Astrocyte (in vitro differentiated cells and primary cell): ENCODE results near the gene PALMD.

Source experiments
- EZH2 ChIP-seq: IDR thresholded peaks from 2 replicates; pipeline ENCODE4 v1.6.1; 2012; ENCODE audit warnings: mild to moderate bottlenecking, low read length, inconsistent platforms; ENCODE audit not compliant: insufficient read depth
- TF ChIP-seq, protein P1 (sequence below): IDR thresholded peaks from 2 replicates; pipeline ENCODE4 v1.5.1; 2011; ENCODE audit warnings: low read depth, mild to moderate bottlenecking, inconsistent platforms, low read length, moderate library complexity; ENCODE audit not compliant: insufficient read depth

DNA sequence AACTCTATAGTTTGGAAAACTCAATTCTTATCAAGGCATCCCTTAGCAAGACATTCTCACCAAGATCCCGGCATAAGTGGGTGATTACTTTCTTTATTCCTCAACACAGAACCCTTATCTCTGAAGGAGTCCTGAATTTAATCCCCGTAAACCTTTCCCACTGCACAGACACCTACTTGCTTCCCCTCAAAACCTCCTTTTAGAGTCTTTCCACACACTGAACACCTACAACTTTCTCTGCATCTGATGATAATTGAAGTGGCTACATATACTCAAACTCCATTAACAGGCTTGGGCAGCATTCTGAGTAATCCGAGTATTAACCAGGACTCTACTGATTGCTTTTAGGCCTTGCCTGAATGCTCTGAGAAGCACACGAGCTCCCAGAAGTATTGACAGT is 23.5 kb downstream of the PALMD start:
- TF ChIP-seq, protein P1, sequence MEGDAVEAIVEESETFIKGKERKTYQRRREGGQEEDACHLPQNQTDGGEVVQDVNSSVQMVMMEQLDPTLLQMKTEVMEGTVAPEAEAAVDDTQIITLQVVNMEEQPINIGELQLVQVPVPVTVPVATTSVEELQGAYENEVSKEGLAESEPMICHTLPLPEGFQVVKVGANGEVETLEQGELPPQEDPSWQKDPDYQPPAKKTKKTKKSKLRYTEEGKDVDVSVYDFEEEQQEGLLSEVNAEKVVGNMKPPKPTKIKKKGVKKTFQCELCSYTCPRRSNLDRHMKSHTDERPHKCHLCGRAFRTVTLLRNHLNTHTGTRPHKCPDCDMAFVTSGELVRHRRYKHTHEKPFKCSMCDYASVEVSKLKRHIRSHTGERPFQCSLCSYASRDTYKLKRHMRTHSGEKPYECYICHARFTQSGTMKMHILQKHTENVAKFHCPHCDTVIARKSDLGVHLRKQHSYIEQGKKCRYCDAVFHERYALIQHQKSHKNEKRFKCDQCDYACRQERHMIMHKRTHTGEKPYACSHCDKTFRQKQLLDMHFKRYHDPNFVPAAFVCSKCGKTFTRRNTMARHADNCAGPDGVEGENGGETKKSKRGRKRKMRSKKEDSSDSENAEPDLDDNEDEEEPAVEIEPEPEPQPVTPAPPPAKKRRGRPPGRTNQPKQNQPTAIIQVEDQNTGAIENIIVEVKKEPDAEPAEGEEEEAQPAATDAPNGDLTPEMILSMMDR: no peak
- no peak for TF ChIP-seq EZH2
